Neural cell (in vitro differentiated cells): Measurements from ENCODE around the gene ANKRD40.

ENCODE experiments used
- EP300 ChIP-seq: fragments of 450-650 bp; conservative IDR thresholded peaks from 2 replicates; pipeline ENCODE4 v1.6.1; 2014; ENCODE audit warnings: antibody characterized with exemption, mild to moderate bottlenecking, moderate library complexity; ENCODE audit not compliant: poor library complexity, severe bottlenecking
- EZH2 ChIP-seq: fragments of 200-600, 300-800 bp; shearing (Covaris generic), sonication (generic); IDR thresholded peaks from 2 replicates; pipeline ENCODE4 v1.6.1; 2014; ENCODE audit warnings: antibody characterized with exemption, low read length, borderline replicate concordance, mild to moderate bottlenecking; ENCODE audit not compliant: insufficient read depth, poor library complexity, severe bottlenecking
- MXI1 ChIP-seq: fragments of 450-650 bp; conservative IDR thresholded peaks from 2 replicates; pipeline ENCODE4 v1.6.1; 2014; ENCODE audit warnings: antibody characterized with exemption, mild to moderate bottlenecking; ENCODE audit not compliant: poor library complexity, severe bottlenecking
- POLR2AphosphoS5 ChIP-seq: IDR thresholded peaks from 2 replicates; pipeline ENCODE4 v1.6.1; 2012
- RAD21 ChIP-seq: fragments of 450-650 bp; conservative IDR thresholded peaks from 2 replicates; pipeline ENCODE4 v1.6.1; 2014; ENCODE audit warnings: antibody characterized with exemption, mild to moderate bottlenecking, moderate library complexity
- SMC3 ChIP-seq: fragments of 450-650 bp; conservative IDR thresholded peaks from 2 replicates; pipeline ENCODE4 v1.6.1; 2014; ENCODE audit warnings: antibody characterized with exemption, mild to moderate bottlenecking, moderate library complexity; ENCODE audit not compliant: poor library complexity
- TAF1 ChIP-seq: IDR thresholded peaks from 2 replicates; pipeline ENCODE4 v1.6.1; 2012; ENCODE audit warnings: low read depth
- TF ChIP-seq, protein P1 (sequence below): IDR thresholded peaks from 2 replicates; pipeline ENCODE4 v1.6.1; 2012; ENCODE audit warnings: borderline replicate concordance
- TF ChIP-seq, protein P2 (sequence below): fragments of 450-650 bp; IDR thresholded peaks from 2 replicates; pipeline ENCODE4 v1.5.1; 2014; ENCODE audit warnings: antibody characterized with exemption, mild to moderate bottlenecking, moderate library complexity; ENCODE audit not compliant: poor library complexity, severe bottlenecking

DNA sequence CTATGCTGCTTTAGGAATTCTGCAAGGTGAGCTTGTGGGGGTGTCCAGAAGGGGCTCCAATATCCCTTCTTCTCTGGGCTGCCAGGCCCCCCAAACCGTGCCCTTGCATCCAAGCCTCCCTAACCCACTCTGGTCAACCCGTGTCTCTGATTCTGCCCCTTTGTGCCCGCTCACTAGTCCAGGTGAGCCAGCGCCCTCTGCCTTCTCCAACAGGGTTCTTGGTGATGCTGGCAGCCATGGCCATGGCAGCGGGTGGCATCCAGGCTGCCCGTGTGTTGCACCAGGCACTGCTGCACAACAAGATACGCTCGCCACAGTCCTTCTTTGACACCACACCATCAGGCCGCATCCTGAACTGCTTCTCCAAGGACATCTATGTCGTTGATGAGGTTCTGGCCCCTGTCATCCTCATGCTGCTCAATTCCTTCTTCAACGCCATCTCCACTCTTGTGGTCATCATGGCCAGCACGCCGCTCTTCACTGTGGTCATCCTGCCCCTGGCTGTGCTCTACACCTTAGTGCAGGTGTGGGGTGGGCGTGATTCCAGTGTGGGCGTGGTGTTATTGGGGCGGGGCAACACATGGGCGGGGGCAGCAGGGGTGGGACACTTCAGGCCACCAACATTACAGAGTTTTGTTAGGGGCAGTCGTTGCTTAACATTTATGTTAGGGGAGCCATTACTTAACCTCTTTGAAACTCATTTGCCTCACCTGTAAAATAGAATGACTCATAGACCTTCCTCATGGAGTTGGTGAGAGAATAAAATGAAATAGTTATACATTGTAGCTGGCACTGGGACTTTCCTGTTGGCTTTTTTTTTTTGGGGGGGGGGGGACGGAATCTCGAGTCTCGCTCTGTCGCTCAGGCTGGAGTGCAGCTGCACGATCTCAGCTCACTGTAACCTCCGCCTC lies 31.4 kb downstream of the ANKRD40 start:
- TF ChIP-seq, protein P1, sequence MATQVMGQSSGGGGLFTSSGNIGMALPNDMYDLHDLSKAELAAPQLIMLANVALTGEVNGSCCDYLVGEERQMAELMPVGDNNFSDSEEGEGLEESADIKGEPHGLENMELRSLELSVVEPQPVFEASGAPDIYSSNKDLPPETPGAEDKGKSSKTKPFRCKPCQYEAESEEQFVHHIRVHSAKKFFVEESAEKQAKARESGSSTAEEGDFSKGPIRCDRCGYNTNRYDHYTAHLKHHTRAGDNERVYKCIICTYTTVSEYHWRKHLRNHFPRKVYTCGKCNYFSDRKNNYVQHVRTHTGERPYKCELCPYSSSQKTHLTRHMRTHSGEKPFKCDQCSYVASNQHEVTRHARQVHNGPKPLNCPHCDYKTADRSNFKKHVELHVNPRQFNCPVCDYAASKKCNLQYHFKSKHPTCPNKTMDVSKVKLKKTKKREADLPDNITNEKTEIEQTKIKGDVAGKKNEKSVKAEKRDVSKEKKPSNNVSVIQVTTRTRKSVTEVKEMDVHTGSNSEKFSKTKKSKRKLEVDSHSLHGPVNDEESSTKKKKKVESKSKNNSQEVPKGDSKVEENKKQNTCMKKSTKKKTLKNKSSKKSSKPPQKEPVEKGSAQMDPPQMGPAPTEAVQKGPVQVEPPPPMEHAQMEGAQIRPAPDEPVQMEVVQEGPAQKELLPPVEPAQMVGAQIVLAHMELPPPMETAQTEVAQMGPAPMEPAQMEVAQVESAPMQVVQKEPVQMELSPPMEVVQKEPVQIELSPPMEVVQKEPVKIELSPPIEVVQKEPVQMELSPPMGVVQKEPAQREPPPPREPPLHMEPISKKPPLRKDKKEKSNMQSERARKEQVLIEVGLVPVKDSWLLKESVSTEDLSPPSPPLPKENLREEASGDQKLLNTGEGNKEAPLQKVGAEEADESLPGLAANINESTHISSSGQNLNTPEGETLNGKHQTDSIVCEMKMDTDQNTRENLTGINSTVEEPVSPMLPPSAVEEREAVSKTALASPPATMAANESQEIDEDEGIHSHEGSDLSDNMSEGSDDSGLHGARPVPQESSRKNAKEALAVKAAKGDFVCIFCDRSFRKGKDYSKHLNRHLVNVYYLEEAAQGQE, result no peak
- TF ChIP-seq, protein P2, sequence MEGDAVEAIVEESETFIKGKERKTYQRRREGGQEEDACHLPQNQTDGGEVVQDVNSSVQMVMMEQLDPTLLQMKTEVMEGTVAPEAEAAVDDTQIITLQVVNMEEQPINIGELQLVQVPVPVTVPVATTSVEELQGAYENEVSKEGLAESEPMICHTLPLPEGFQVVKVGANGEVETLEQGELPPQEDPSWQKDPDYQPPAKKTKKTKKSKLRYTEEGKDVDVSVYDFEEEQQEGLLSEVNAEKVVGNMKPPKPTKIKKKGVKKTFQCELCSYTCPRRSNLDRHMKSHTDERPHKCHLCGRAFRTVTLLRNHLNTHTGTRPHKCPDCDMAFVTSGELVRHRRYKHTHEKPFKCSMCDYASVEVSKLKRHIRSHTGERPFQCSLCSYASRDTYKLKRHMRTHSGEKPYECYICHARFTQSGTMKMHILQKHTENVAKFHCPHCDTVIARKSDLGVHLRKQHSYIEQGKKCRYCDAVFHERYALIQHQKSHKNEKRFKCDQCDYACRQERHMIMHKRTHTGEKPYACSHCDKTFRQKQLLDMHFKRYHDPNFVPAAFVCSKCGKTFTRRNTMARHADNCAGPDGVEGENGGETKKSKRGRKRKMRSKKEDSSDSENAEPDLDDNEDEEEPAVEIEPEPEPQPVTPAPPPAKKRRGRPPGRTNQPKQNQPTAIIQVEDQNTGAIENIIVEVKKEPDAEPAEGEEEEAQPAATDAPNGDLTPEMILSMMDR, result no peak
- TF ChIP-seq POLR2AphosphoS5 (no peak), EZH2 (no peak), SMC3 (no peak), TAF1 (no peak), EP300 (no peak), RAD21 (no peak), MXI1 (no peak)
